Karpas-422 (cell line): ENCODE data around the gene PNPLA7. TPM values are rescaled to one million over a fixed set of nuclear protein-coding genes. Genes with fewer than 3 reads are reported as not detected.
"Not testable (repeated sequence)": the region's sequence is repeated elsewhere in the genome, so short reads cannot be mapped to it uniquely, and the experiment has no call there.

Source experiments
- DNase-seq: peaks from one replicate; pipeline ENCODE4 v3.0.0-alpha.2; 2015
- H2AFZ ChIP-seq: fragments of 200-600 bp; sonication (generic); 2 replicates; pipeline ENCODE4 v1.6.1; 2014; ENCODE audit warnings: antibody characterized with exemption, low read length, mixed read lengths
- H3K27ac ChIP-seq: fragments of 200-600 bp; sonication (generic); 2 replicates; pipeline ENCODE4 v1.5.1; 2014; ENCODE audit warnings: mild to moderate bottlenecking, low read length, moderate library complexity
- H3K27me3 ChIP-seq: fragments of 200-600 bp; sonication (generic); 2 replicates; pipeline ENCODE4 v1.6.1; 2014; ENCODE audit warnings: low read length, mixed read lengths
- H3K36me3 ChIP-seq: fragments of 200-600 bp; sonication (generic); 2 replicates; pipeline ENCODE4 v1.6.1; 2014; ENCODE audit warnings: low read length, mixed read lengths; ENCODE audit not compliant: insufficient read depth
- H3K4me1 ChIP-seq: fragments of 200-600 bp; sonication (generic); 2 replicates; pipeline ENCODE4 v1.6.1; 2014; ENCODE audit warnings: mild to moderate bottlenecking, low read length, mixed read lengths
- H3K4me2 ChIP-seq: fragments of 200-600 bp; sonication (generic); 2 replicates; pipeline ENCODE4 v1.6.1; 2014; ENCODE audit warnings: low read length, low read depth, mild to moderate bottlenecking; ENCODE audit not compliant: poor library complexity, severe bottlenecking
- H3K4me3 ChIP-seq: fragments of 200-600 bp; sonication (generic); 2 replicates; pipeline ENCODE4 v1.5.1; 2014; ENCODE audit warnings: mild to moderate bottlenecking, antibody characterized with exemption, low read length, mixed read lengths
- H3K79me2 ChIP-seq: fragments of 200-600 bp; sonication (generic); 2 replicates; pipeline ENCODE4 v1.6.1; 2014; ENCODE audit warnings: mild to moderate bottlenecking, low read length, mixed read lengths
- H3K9ac ChIP-seq: fragments of 200-600 bp; sonication (generic); 2 replicates; pipeline ENCODE4 v1.6.0; 2014; ENCODE audit warnings: low read length
- H3K9me2 ChIP-seq: fragments of 200-600 bp; sonication (generic), shearing (Covaris generic); replicated peaks from 2 replicates; pipeline ENCODE4 v1.6.0; 2014; ENCODE audit warnings: mild to moderate bottlenecking, low read length, moderate library complexity; ENCODE audit not compliant: insufficient read depth
- H3K9me3 ChIP-seq: fragments of 300-700, 200-600 bp; sonication (generic); 2 replicates; pipeline ENCODE4 v1.6.1; 2014; ENCODE audit warnings: low read length, mixed read lengths
- H4K20me1 ChIP-seq: fragments of 200-600 bp; sonication (generic); 2 replicates; pipeline ENCODE4 v1.6.1; 2014; ENCODE audit warnings: mild to moderate bottlenecking, antibody characterized with exemption, low read length, low read depth; ENCODE audit not compliant: insufficient read depth
- total RNA-seq: library from RNA; depleted of rRNA; stranded (reverse); fragments of >200 nt; shearing (Covaris generic); gene quantifications from 2 replicates; pipeline ENCODE4 v1.2.3, GENCODE V29; 2014; ENCODE audit warnings: low replicate concordance; rRNA removed

The PNPLA7 gene
- total RNA-seq, 1 experiment from 2014 or later = 1.8 TPM

DNA sequence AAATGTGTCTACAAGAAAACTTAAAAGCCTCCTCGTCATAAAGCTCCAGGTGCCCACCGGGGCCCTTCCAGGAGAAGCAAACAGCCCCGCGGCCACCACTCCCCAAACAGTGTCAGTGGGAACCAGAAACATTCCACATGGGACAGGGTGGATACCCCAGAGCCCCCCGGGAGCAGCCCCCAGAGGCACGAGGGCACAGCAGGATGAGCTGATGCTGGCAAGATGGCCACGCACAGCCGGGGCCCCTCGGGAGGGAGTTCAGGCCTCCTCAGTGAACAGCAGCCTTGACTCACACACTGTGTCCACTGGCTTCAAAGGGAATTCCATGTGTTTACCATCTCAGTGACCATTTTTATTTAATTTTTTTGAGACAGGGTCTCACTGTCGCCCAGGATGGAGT lies 137.8 kb downstream of the PNPLA7 start:
- no peak overlapping the region for H3K27ac ChIP-seq
- no peaks in the 10 kb centered on the region for H3K27me3 ChIP-seq
- H3K4me3 ChIP-seq = no peak overlapping the region
- H3K79me2 ChIP-seq = no peaks in the 10 kb centered on the region
- H2AFZ ChIP-seq = no peak overlapping the region
- H3K4me2 ChIP-seq = no peak overlapping the region
- no peaks in the 10 kb centered on the region for H3K9me3 ChIP-seq
- no peak for DNase-seq
- H3K4me1 ChIP-seq = 0 out of 2 replicates have a peak, but pooled peaks cover 2% of the 10 kb centered on the region
- H4K20me1 ChIP-seq = peaks cover 22% of the 10 kb centered on the region; the same call in 1 of the 2 replicates
- H3K9ac ChIP-seq = no peak overlapping the region
- no peaks in the 10 kb centered on the region for H3K9me2 ChIP-seq
- no peaks in the 10 kb centered on the region for H3K36me3 ChIP-seq

- no peak overlapping the region for H3K9ac ChIP-seq
- 0 out of 2 replicates have a peak, but pooled peaks cover 2% of the 10 kb centered on the region for H3K4me1 ChIP-seq
- H3K36me3 ChIP-seq = no peaks in the 10 kb centered on the region
- DNase-seq = no peak
- H4K20me1 ChIP-seq = peaks cover 22% of the 10 kb centered on the region; the same call in 1 of the 2 replicates
- no peak overlapping the region for H2AFZ ChIP-seq
- H3K27ac ChIP-seq = no peak overlapping the region
- H3K9me2 ChIP-seq = no peaks in the 10 kb centered on the region
- no peak overlapping the region for H3K4me3 ChIP-seq
- H3K4me2 ChIP-seq = no peak overlapping the region
- no peaks in the 10 kb centered on the region for H3K79me2 ChIP-seq
- no peaks in the 10 kb centered on the region for H3K9me3 ChIP-seq
- no peaks in the 10 kb centered on the region for H3K27me3 ChIP-seq
Observed at GRCh38 chr9:137411645-137412380, 138.4 kb downstream of the PNPLA7 start.

- Histone ChIP-seq H3K9ac (no peak overlapping the region), H3K79me2 (no peaks in the 10 kb centered on the region), H3K27me3 (no peaks in the 10 kb centered on the region), H3K4me1 (0 out of 2 replicates have a peak, but pooled peaks cover 2% of the 10 kb centered on the region), H3K9me3 (no peaks in the 10 kb centered on the region), H2AFZ (no peak overlapping the region), H3K27ac (no peak overlapping the region), H3K9me2 (no peaks in the 10 kb centered on the region), H3K4me3 (no peak overlapping the region), H4K20me1 (peaks cover 22% of the 10 kb centered on the region; the same call in 1 of the 2 replicates), H3K36me3 (no peaks in the 10 kb centered on the region), H3K4me2 (no peak overlapping the region)
- DNase-seq = no peak
Observed at GRCh38 chr9:137411260-137411644, 138.9 kb downstream of the PNPLA7 start.

- no peak overlapping the region for H3K4me3 ChIP-seq
- no peak overlapping the region for H2AFZ ChIP-seq
- H3K4me1 ChIP-seq = 0 out of 2 replicates have a peak, but pooled peaks cover 2% of the 10 kb centered on the region
- H3K27me3 ChIP-seq = no peaks in the 10 kb centered on the region
- H3K27ac ChIP-seq = no peak overlapping the region
- no peak overlapping the region for H3K4me2 ChIP-seq
- H3K9ac ChIP-seq = no peak overlapping the region
- H4K20me1 ChIP-seq = peaks cover 22% of the 10 kb centered on the region; the same call in 1 of the 2 replicates
- H3K9me2 ChIP-seq = no peaks in the 10 kb centered on the region
- H3K9me3 ChIP-seq = no peaks in the 10 kb centered on the region
- no peaks in the 10 kb centered on the region for H3K79me2 ChIP-seq
- no peaks in the 10 kb centered on the region for H3K36me3 ChIP-seq
- DNase-seq = no peak
Observed at GRCh38 chr9:137410891-137411249, 139.3 kb downstream of the PNPLA7 start.

DNA sequence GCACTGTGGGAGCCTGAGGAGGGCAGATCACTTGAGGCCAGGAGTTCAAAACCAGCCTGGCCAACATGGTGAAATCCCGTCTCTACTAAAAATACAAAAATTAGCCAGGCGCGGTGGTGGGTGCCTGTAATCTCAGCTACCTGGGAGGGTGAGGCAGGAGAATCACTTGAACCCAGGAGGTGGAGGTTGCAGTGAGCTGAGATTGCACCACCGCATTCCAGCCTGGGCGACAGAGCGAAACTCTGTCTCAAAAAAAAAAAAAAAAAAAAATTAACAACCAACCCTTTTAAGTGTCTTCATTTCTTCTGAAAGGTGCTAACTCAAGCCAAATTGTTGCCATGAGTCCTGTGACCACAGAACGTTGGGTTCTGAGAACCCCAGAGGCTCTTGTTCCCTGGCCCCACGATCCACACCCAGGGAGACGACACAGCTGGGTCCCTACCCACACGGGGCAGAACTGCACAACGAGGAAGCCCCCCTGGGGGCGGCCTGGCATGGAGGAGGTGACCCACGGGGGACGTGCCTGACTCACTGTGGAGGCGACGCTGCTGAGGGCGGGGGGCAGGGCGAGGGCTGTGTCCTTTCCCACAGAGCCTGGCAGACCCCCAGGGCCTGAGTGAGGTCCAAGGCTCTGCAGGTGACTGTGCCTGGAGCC lies 139.8 kb downstream of the PNPLA7 start:
- H3K27me3 ChIP-seq, H3K4me1 ChIP-seq, H3K4me3 ChIP-seq, H2AFZ ChIP-seq, H3K9me2 ChIP-seq, H3K9me3 ChIP-seq, H3K36me3 ChIP-seq, H3K79me2 ChIP-seq, H3K4me2 ChIP-seq, H3K9ac ChIP-seq, H3K27ac ChIP-seq, DNase-seq: not testable (repeated sequence)
- H4K20me1 ChIP-seq = peaks cover 22% of the 10 kb centered on the region; the same call in 1 of the 2 replicates

Other genes starting within 250 kb of the PNPLA7 start
- gene NRARP, start 248.1 kb downstream of the PNPLA7 start, total RNA-seq = 1.4 and 1.8 TPM in 2 replicates
- 2.8 and 7.8 TPM in 2 replicates for gene EXD3, start 127.2 kb downstream of the PNPLA7 start, total RNA-seq
- gene NOXA1, start 127.0 kb downstream of the PNPLA7 start, total RNA-seq = 0.51 TPM in 1 of 2 replicates, not detected in the other
- not detected in 2 replicates for gene ENTPD8, start 109.0 kb downstream of the PNPLA7 start, total RNA-seq
- gene NSMF, start 91.1 kb downstream of the PNPLA7 start, total RNA-seq = 36.4 and 55.4 TPM in 2 replicates
- 46.9 and 115 TPM in 2 replicates for gene MRPL41, start 1.5 kb upstream of the PNPLA7 start, total RNA-seq
- gene DPH7, start 28.5 kb upstream of the PNPLA7 start, total RNA-seq = 27.5 and 44.3 TPM in 2 replicates
- gene ZMYND19, start 40.1 kb upstream of the PNPLA7 start, total RNA-seq = 18.8 and 34.4 TPM in 2 replicates
- 36.0 and 47.7 TPM in 2 replicates for gene ARRDC1, start 55.3 kb upstream of the PNPLA7 start, total RNA-seq
- 35.9 and 64.6 TPM in 2 replicates for gene EHMT1, start 68.6 kb upstream of the PNPLA7 start, total RNA-seq